ENCODE measurements around the gene KLK12.

DNA sequence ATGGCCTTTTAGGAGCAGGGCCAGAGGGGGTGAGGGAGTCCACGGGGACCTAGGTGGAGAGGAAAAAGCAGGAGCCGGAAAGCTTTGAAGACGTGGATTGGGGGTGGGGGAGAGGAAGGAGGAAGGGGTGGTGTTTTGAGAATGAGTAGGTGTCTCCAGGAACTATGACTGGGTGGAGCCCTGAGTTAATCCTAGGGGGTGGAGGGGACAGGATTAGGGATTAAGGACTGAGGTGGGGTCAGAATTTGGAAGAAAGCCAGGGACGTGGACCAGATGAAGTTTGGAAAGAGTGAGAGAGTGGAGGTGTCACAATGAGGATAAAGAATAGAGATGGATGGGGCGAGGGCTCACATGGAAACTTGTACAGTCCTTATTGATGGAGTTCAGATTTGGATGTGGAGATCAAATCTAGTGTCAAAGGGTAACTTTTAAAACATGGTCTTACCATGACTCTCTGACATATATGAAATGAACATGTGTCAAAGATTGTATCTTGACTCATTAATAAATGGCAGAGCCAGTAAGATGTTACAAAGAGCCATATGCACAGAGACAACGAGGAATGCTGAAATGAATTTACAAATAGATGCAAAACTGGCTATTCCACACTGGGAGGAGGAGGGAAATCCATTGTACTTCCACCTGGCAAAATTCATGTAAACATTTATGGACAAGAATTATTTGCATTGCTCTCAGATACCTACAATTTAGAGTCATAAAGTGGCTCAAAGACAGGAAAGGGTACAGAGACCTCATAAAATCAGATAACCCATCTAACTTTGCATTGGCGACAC is 31.8 kb upstream of the KLK12 start:
- no peak for TF ChIP-seq CHD4 (IDR thresholded peaks at IDR 0.05; ENCODE audit: insufficient read depth, insufficient replicate concordance, low read depth, low read length, poor library complexity, severe bottlenecking)
- no peak for TF ChIP-seq CHD2 (IDR thresholded peaks at IDR 0.05; ENCODE audit: low read depth, low read length)
- no peak for TF ChIP-seq KDM4B (IDR thresholded peaks at IDR 0.05; ENCODE audit: borderline replicate concordance in 2 of 2, low read depth in 1 of 2)
- TF ChIP-seq ZNF830 (CRISPR knock-in tag; IDR thresholded peaks at IDR 0.05): no peak
- TF ChIP-seq, protein P1, sequence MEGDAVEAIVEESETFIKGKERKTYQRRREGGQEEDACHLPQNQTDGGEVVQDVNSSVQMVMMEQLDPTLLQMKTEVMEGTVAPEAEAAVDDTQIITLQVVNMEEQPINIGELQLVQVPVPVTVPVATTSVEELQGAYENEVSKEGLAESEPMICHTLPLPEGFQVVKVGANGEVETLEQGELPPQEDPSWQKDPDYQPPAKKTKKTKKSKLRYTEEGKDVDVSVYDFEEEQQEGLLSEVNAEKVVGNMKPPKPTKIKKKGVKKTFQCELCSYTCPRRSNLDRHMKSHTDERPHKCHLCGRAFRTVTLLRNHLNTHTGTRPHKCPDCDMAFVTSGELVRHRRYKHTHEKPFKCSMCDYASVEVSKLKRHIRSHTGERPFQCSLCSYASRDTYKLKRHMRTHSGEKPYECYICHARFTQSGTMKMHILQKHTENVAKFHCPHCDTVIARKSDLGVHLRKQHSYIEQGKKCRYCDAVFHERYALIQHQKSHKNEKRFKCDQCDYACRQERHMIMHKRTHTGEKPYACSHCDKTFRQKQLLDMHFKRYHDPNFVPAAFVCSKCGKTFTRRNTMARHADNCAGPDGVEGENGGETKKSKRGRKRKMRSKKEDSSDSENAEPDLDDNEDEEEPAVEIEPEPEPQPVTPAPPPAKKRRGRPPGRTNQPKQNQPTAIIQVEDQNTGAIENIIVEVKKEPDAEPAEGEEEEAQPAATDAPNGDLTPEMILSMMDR (IDR thresholded peaks at IDR 0.05 in 2 of 3, conservative IDR thresholded peaks at IDR 0.05 in 1 of 3; ENCODE audit: insufficient read depth in 2 of 3, low read depth in 1 of 3, low read length in 3 of 3): no peak

Data from K562 (cell line).